ENCODE results near the gene PHF23.

- TF ChIP-seq CTCF (conservative IDR thresholded peaks at IDR 0.05 in 1 of 2, IDR thresholded peaks at IDR 0.05 in 1 of 2; ENCODE audit: low read depth in 1 of 2, low read length in 2 of 2): no peak
- no peak for TF ChIP-seq EZH2 (IDR thresholded peaks at IDR 0.05; ENCODE audit: low read length, missing control alignments)
Observed at GRCh38 chr17:7224661-7225111, 14.6 kb downstream of the PHF23 start.
